ENCODE results near the gene STX1B.

- no peak for TF ChIP-seq TP53 (CRISPR knock-in tag; IDR thresholded peaks at IDR 0.05)
- TF ChIP-seq, protein P1, sequence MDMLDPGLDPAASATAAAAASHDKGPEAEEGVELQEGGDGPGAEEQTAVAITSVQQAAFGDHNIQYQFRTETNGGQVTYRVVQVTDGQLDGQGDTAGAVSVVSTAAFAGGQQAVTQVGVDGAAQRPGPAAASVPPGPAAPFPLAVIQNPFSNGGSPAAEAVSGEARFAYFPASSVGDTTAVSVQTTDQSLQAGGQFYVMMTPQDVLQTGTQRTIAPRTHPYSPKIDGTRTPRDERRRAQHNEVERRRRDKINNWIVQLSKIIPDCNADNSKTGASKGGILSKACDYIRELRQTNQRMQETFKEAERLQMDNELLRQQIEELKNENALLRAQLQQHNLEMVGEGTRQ (CRISPR knock-in tag; IDR thresholded peaks at IDR 0.05): no peak
- TF ChIP-seq CBFB (CRISPR knock-in tag; IDR thresholded peaks at IDR 0.05; ENCODE audit: low read depth): no peak
- TF ChIP-seq NR2C2 (CRISPR knock-in tag; IDR thresholded peaks at IDR 0.05): no peak
Measured at GRCh38 chr16:30992931-30993816, 17.3 kb downstream of the STX1B start.

Data from WTC11 (cell line).